ENCODE results near the gene DTHD1. TPM values are rescaled to one million over a fixed set of nuclear protein-coding genes. Genes with fewer than 3 reads are reported as not detected.

DTHD1 gene
- total and polyA plus RNA-seq, 10 of the 15 experiments (the other 5 are each of a cell fraction or from before 2014, with no cell fraction given) = 0.05 to 2.8 (median 1.4) TPM

GRCh38 chr4:36285784-36286480 lies 4.5 kb downstream of the DTHD1 start (continued):
- TF ChIP-seq ETV6 (conservative IDR thresholded peaks at IDR 0.05 in 1 of 2, IDR thresholded peaks at IDR 0.05 in 1 of 2; ENCODE audit: borderline replicate concordance in 1 of 2, low read depth in 1 of 2) (peak in 1 of 2 experiments; percentile 98; a peak in 2 of 4 replicates), YY1 (IDR thresholded peaks at IDR 0.05; ENCODE audit: low read depth, low read length) (peak; percentile 80), MTA3 (IDR thresholded peaks at IDR 0.05; ENCODE audit: borderline replicate concordance, low read length) (peak; percentile 96; the same call in 1 of the 2 replicates), ELK1 (IDR thresholded peaks at IDR 0.05; ENCODE audit: low read depth, low read length) (no peak), SKIL (IDR thresholded peaks at IDR 0.05; ENCODE audit: low read depth, poor library complexity, severe bottlenecking) (peak; percentile 85), ZBED1 (IDR thresholded peaks at IDR 0.05; ENCODE audit: borderline replicate concordance) (peak; percentile 90; the same call in 1 of the 2 replicates), RB1 (IDR thresholded peaks at IDR 0.05; ENCODE audit: borderline replicate concordance) (no peak), HDAC2 (IDR thresholded peaks at IDR 0.05) (no peak), MEF2A (IDR thresholded peaks at IDR 0.05; ENCODE audit: insufficient read depth, low read depth, low read length) (peak; percentile 89), KAT2A (conservative IDR thresholded peaks at IDR 0.05; ENCODE audit: control insufficient read depth, low read depth, low read length) (no peak)
